Measurements from ENCODE around the gene ZC2HC1C. TPM values are rescaled to one million over a fixed set of nuclear protein-coding genes. Genes with fewer than 3 reads are reported as not detected.

ZC2HC1C gene
- polyA plus RNA-seq, 4 donors: 3.4 to 15.9 (median 6.1) TPM

DNA sequence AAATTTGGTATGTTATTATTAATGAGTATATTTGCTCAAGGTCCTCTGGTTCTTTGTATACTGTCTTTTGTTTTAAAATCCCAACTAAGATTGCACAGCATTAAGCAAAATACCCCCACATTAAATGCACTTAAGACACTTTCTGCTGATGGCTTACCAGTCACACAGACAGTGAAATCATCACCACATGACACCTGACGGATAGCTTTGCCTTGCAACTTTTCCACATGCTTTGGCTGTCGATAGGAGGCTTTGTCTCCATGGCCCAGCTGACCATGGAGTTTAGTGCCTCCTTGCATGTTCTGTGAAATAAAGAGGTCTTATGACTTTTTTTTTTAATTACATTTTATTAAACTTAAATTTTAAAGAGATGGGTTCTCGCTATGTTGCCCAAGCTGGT, 37.7 kb downstream of the ZC2HC1C start:
- Histone ChIP-seq H3K9me3 (ENCODE audit: control insufficient read depth in 2 of 2, insufficient read depth in 1 of 2, low read depth in 1 of 2, low read length in 1 of 2) (no peaks in the 10 kb centered on the region), H3K4me1 (ENCODE audit: control insufficient read depth in 3 of 3, insufficient read depth in 2 of 3, low read depth in 1 of 3, low read length in 2 of 3) (no peaks in the 10 kb centered on the region), H3K4me3 (ENCODE audit: low read depth in 1 of 3, low read length in 3 of 3) (no peak overlapping the region), H3K36me3 (ENCODE audit: control insufficient read depth in 3 of 3, insufficient read depth in 2 of 3, low read depth in 1 of 3, low read length in 3 of 3) (peaks cover 9 to 42% (median 29%) of the 10 kb centered on the region in 3 donors), H3K27me3 (ENCODE audit: control insufficient read depth in 3 of 3, insufficient read depth in 3 of 3, low read length in 3 of 3) (no peaks in the 10 kb centered on the region), H3K27ac (ENCODE audit: low read depth in 1 of 3, low read length in 2 of 3) (no peak overlapping the region)
- FAIRE-seq (no peak), DNase-seq (no peak)
- 60 to 76% (median 65%) methylated on average over 3 of the region's 3 CpGs for WGBS, 3 donors

- peaks cover 11 to 37% (median 31%) of the 10 kb centered on the region in 3 donors for H3K36me3 ChIP-seq (ENCODE audit: control insufficient read depth in 3 of 3, insufficient read depth in 2 of 3, low read depth in 1 of 3, low read length in 3 of 3)
- H3K27me3 ChIP-seq (ENCODE audit: control insufficient read depth in 3 of 3, insufficient read depth in 3 of 3, low read length in 3 of 3): no peaks in the 10 kb centered on the region
- H3K4me1 ChIP-seq (ENCODE audit: control insufficient read depth in 3 of 3, insufficient read depth in 2 of 3, low read depth in 1 of 3, low read length in 2 of 3): no peaks in the 10 kb centered on the region
- H3K4me3 ChIP-seq (ENCODE audit: low read depth in 1 of 3, low read length in 3 of 3): no peak overlapping the region
- 87 to 95% (median 89%) methylated on average over 2 of the region's 2 CpGs for WGBS, 3 donors
- no peak for DNase-seq
- no peak for FAIRE-seq
- no peaks in the 10 kb centered on the region for H3K9me3 ChIP-seq (ENCODE audit: control insufficient read depth in 2 of 2, insufficient read depth in 1 of 2, low read depth in 1 of 2, low read length in 1 of 2)
- H3K27ac ChIP-seq (ENCODE audit: low read depth in 1 of 3, low read length in 2 of 3): no peak overlapping the region
These were observed 40.4 kb downstream of the ZC2HC1C start for GRCh38 chr14:75109877-75110276.

DNA sequence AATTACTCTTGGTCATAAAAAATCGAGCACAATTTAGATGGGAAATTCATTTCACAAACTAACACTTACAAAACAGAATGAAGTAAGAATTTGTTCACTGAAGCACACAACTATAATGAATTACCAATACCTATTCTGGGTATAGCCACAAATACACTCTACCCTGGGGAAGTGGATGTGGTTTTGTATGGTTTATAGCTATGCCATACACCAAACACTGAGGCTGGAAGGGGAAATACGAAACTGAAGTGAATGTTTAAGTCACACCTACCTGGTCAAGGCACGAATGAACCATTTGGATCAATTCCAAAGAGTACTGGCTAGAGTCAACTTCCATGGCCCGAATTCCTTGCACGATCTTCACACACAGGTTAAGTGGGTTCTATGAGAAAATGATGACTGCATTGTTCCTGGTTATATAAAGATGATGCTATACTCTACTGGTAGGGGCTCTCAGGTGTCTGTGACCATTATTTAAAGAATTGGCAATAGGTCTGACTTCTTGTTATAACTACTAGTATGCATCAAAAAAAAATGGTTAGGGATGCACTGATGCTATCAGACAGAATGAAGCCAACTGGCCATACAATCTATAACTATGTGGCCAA, 44.6 kb downstream of the ZC2HC1C start:
- Histone ChIP-seq H3K4me3 (ENCODE audit: low read depth in 1 of 3, low read length in 3 of 3) (no peak overlapping the region), H3K9me3 (ENCODE audit: control insufficient read depth in 2 of 2, insufficient read depth in 1 of 2, low read depth in 1 of 2, low read length in 1 of 2) (no peaks in the 10 kb centered on the region), H3K27me3 (ENCODE audit: control insufficient read depth in 3 of 3, insufficient read depth in 3 of 3, low read length in 3 of 3) (no peaks in the 10 kb centered on the region), H3K27ac (ENCODE audit: low read depth in 1 of 3, low read length in 2 of 3) (no peak overlapping the region), H3K36me3 (ENCODE audit: control insufficient read depth in 3 of 3, insufficient read depth in 2 of 3, low read depth in 1 of 3, low read length in 3 of 3) (peaks cover 14 to 31% (median 30%) of the 10 kb centered on the region in 3 donors), H3K4me1 (ENCODE audit: control insufficient read depth in 3 of 3, insufficient read depth in 2 of 3, low read depth in 1 of 3, low read length in 2 of 3) (no peaks in the 10 kb centered on the region)
- DNase-seq (no peak), FAIRE-seq (no peak)
- WGBS, 3 donors: 67 to 81% (median 79%) methylated on average over 5 of the region's 5 CpGs

- DNase-seq (no peak), FAIRE-seq (no peak)
- Histone ChIP-seq H3K4me1 (ENCODE audit: control insufficient read depth in 3 of 3, insufficient read depth in 2 of 3, low read depth in 1 of 3, low read length in 2 of 3) (no peaks in the 10 kb centered on the region), H3K4me3 (ENCODE audit: low read depth in 1 of 3, low read length in 3 of 3) (no peak overlapping the region), H3K36me3 (ENCODE audit: control insufficient read depth in 3 of 3, insufficient read depth in 2 of 3, low read depth in 1 of 3, low read length in 3 of 3) (peaks cover 7 to 22% (median 19%) of the 10 kb centered on the region in 3 donors), H3K27ac (ENCODE audit: low read depth in 1 of 3, low read length in 2 of 3) (no peak overlapping the region), H3K9me3 (ENCODE audit: control insufficient read depth in 2 of 2, insufficient read depth in 1 of 2, low read depth in 1 of 2, low read length in 1 of 2) (no peaks in the 10 kb centered on the region), H3K27me3 (ENCODE audit: control insufficient read depth in 3 of 3, insufficient read depth in 3 of 3, low read length in 3 of 3) (no peaks in the 10 kb centered on the region)
- 90 to 98% (median 98%) methylated on average over 2 of the region's 2 CpGs for WGBS, 3 donors
These were observed 49.6 kb downstream of the ZC2HC1C start for GRCh38 chr14:75119056-75119455.

- no peaks in the 10 kb centered on the region for H3K27me3 ChIP-seq (ENCODE audit: control insufficient read depth in 3 of 3, insufficient read depth in 3 of 3, low read length in 3 of 3)
- H3K36me3 ChIP-seq (ENCODE audit: control insufficient read depth in 3 of 3, insufficient read depth in 2 of 3, low read depth in 1 of 3, low read length in 3 of 3): peaks cover 6 to 20% (median 16%) of the 10 kb centered on the region in 3 donors
- peaks cover 0 to 3% (median 2%) of the 10 kb centered on the region in 3 donors for H3K4me1 ChIP-seq (ENCODE audit: control insufficient read depth in 3 of 3, insufficient read depth in 2 of 3, low read depth in 1 of 3, low read length in 2 of 3)
- H3K9me3 ChIP-seq (ENCODE audit: control insufficient read depth in 2 of 2, insufficient read depth in 1 of 2, low read depth in 1 of 2, low read length in 1 of 2): no peaks in the 10 kb centered on the region
- DNase-seq (no peak), FAIRE-seq (no peak)
- 62 to 74% (median 62%) methylated on average over 3 of the region's 3 CpGs for WGBS, 3 donors
- H3K27ac ChIP-seq (ENCODE audit: low read depth in 1 of 3, low read length in 2 of 3): no peak overlapping the region
- H3K4me3 ChIP-seq (ENCODE audit: low read depth in 1 of 3, low read length in 3 of 3): no peak overlapping the region
These were observed 51.3 kb downstream of the ZC2HC1C start for GRCh38 chr14:75120541-75121291.

DNA sequence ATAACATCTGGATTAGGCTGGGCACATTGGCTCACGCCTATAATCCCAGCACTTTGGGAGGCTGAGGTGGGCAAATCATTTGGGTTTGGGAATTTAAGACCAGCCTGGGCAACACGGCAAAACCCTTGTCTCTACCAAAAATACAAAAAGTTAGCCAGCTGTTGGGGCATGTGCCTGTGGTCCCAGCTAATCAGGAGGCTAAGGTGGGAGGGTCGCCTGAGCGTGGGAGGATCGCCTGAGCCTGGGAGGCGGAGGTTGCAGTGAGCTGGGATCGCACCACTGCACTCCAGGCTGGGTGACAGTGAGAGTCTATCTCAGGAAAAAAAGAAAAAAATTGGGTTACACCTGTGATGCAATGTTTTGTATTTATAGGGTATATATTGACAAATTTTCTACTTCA, 52.1 kb downstream of the ZC2HC1C start:
- no peaks in the 10 kb centered on the region for H3K27me3 ChIP-seq (ENCODE audit: control insufficient read depth in 3 of 3, insufficient read depth in 3 of 3, low read length in 3 of 3)
- 96 to 98% (median 96%) methylated on average over 7 of the region's 7 CpGs for WGBS, 3 donors
- H3K9me3 ChIP-seq (ENCODE audit: control insufficient read depth in 2 of 2, insufficient read depth in 1 of 2, low read depth in 1 of 2, low read length in 1 of 2): no peaks in the 10 kb centered on the region
- DNase-seq (no peak), FAIRE-seq (no peak)
- H3K36me3 ChIP-seq (ENCODE audit: control insufficient read depth in 3 of 3, insufficient read depth in 2 of 3, low read depth in 1 of 3, low read length in 3 of 3): peaks cover 1 to 14% (median 12%) of the 10 kb centered on the region in 3 donors
- no peak overlapping the region for H3K27ac ChIP-seq (ENCODE audit: low read depth in 1 of 3, low read length in 2 of 3)
- H3K4me3 ChIP-seq (ENCODE audit: low read depth in 1 of 3, low read length in 3 of 3): no peak overlapping the region
- H3K4me1 ChIP-seq (ENCODE audit: control insufficient read depth in 3 of 3, insufficient read depth in 2 of 3, low read depth in 1 of 3, low read length in 2 of 3): peaks cover 0 to 7% (median 7%) of the 10 kb centered on the region in 3 donors

- WGBS, 3 donors: 23 to 29% (median 23%) methylated on average over 7 of the region's 7 CpGs
- Histone ChIP-seq H3K36me3 (ENCODE audit: control insufficient read depth in 3 of 3, insufficient read depth in 2 of 3, low read depth in 1 of 3, low read length in 3 of 3) (peaks cover 0 to 8% (median 5%) of the 10 kb centered on the region in 3 donors), H3K4me1 (ENCODE audit: control insufficient read depth in 3 of 3, insufficient read depth in 2 of 3, low read depth in 1 of 3, low read length in 2 of 3) (peaks cover 0 to 7% (median 7%) of the 10 kb centered on the region in 3 donors), H3K9me3 (ENCODE audit: control insufficient read depth in 2 of 2, insufficient read depth in 1 of 2, low read depth in 1 of 2, low read length in 1 of 2) (no peaks in the 10 kb centered on the region), H3K4me3 (ENCODE audit: low read depth in 1 of 3, low read length in 3 of 3) (no peak overlapping the region), H3K27ac (ENCODE audit: low read depth in 1 of 3, low read length in 2 of 3) (peak overlapping the region in 2 of 3 donors; percentile 15 to 32), H3K27me3 (ENCODE audit: control insufficient read depth in 3 of 3, insufficient read depth in 3 of 3, low read length in 3 of 3) (no peaks in the 10 kb centered on the region)
- FAIRE-seq (no peak), DNase-seq (peak in 1 of 2 donors; percentile 65)
These were observed 54.5 kb downstream of the ZC2HC1C start for GRCh38 chr14:75123991-75124390.

GRCh38 chr14:75125617-75126016, 56.2 kb downstream of the ZC2HC1C start:
- Histone ChIP-seq H3K4me1 (ENCODE audit: control insufficient read depth in 3 of 3, insufficient read depth in 2 of 3, low read depth in 1 of 3, low read length in 2 of 3) (peaks cover 0 to 7% (median 7%) of the 10 kb centered on the region in 3 donors), H3K36me3 (ENCODE audit: control insufficient read depth in 3 of 3, insufficient read depth in 2 of 3, low read depth in 1 of 3, low read length in 3 of 3) (peaks cover 0 to 15% (median 1%) of the 10 kb centered on the region in 3 donors), H3K9me3 (ENCODE audit: control insufficient read depth in 2 of 2, insufficient read depth in 1 of 2, low read depth in 1 of 2, low read length in 1 of 2) (no peaks in the 10 kb centered on the region), H3K4me3 (ENCODE audit: low read depth in 1 of 3, low read length in 3 of 3) (peak overlapping the region in 2 of 3 donors; percentile 69 to 95), H3K27me3 (ENCODE audit: control insufficient read depth in 3 of 3, insufficient read depth in 3 of 3, low read length in 3 of 3) (no peaks in the 10 kb centered on the region), H3K27ac (ENCODE audit: low read depth in 1 of 3, low read length in 2 of 3) (peak overlapping the region in 1 of 3 donors; percentile 94)
- DNase-seq: no peak
- FAIRE-seq: no peak
- 71 to 74% (median 73%) methylated on average over 5 of the region's 5 CpGs for WGBS, 3 donors

Measured in small intestine (tissue), 7 donors.